SK-N-MC (cell line): ENCODE results near the gene DST.

Experiments used
- EZH2 ChIP-seq: fragments of 200-600 bp; sonication (generic); IDR thresholded peaks from one replicate; pipeline ENCODE4 v1.6.1; 2017; ENCODE audit warnings: antibody characterized with exemption
- FOXP2 ChIP-seq: optimal IDR thresholded peaks from 2 replicates; pipeline ENCODE3; 2011; ENCODE audit warnings: mild to moderate bottlenecking, moderate library complexity; ENCODE audit not compliant: insufficient read depth; ENCODE audit errors: extremely low read length, control extremely low read depth
- POLR2AphosphoS5 ChIP-seq: IDR thresholded peaks from 2 replicates; pipeline ENCODE4 v1.6.1; 2012; ENCODE audit warnings: mild to moderate bottlenecking, low read depth, low read length, borderline replicate concordance

GRCh38 chr6:56478202-56478601 is 164.5 kb downstream of the DST start:
- no peak for TF ChIP-seq POLR2AphosphoS5
- TF ChIP-seq EZH2: no peak
- TF ChIP-seq FOXP2: no peak
